ENCODE measurements around the gene CELSR1. TPM values are rescaled to one million over a fixed set of nuclear protein-coding genes. Genes with fewer than 3 reads are reported as not detected.

CELSR1 gene
- total RNA-seq, 1 donor from 2014 or later = 5.1 TPM

GRCh38 chr22:46564084-46564714 lies 26.8 kb upstream of the CELSR1 start:
- Mint-ChIP-seq H3K9me3 (peaks cover 9% of the 10 kb centered on the region), H3K4me3 (no peak overlapping the region), H3K27ac (ENCODE audit: unreplicated experiment) (peak overlapping the region; percentile 81), H3K27me3 (ENCODE audit: low read depth) (peaks cover 7% of the 10 kb centered on the region), H3K4me1 (peaks cover 9% of the 10 kb centered on the region), H3K36me3 (ENCODE audit: low read depth) (peaks cover 5% of the 10 kb centered on the region)
- DNase-seq (ENCODE audit: low read depth, low spot score) = no peak
- no peak for TF ChIP-seq CTCF (conservative IDR thresholded peaks at IDR 0.05)

- peaks cover 5% of the 10 kb centered on the region for H3K36me3 Mint-ChIP-seq (ENCODE audit: low read depth)
- no peak overlapping the region for H3K4me3 Mint-ChIP-seq
- TF ChIP-seq CTCF (conservative IDR thresholded peaks at IDR 0.05) = peak; percentile 81
- H3K4me1 Mint-ChIP-seq = peaks cover 5% of the 10 kb centered on the region
- peaks cover 7% of the 10 kb centered on the region for H3K27me3 Mint-ChIP-seq (ENCODE audit: low read depth)
- peak; percentile 67 for DNase-seq (ENCODE audit: low read depth, low spot score)
- H3K27ac Mint-ChIP-seq (ENCODE audit: unreplicated experiment) = peak overlapping the region; percentile 81
- H3K9me3 Mint-ChIP-seq = peaks cover 9% of the 10 kb centered on the region
Observed at GRCh38 chr22:46563381-46564083, 26.1 kb upstream of the CELSR1 start.

- Mint-ChIP-seq H3K4me3 (no peak overlapping the region), H3K27me3 (ENCODE audit: low read depth) (peaks cover 9% of the 10 kb centered on the region), H3K4me1 (no peaks in the 10 kb centered on the region), H3K36me3 (ENCODE audit: low read depth) (no peaks in the 10 kb centered on the region), H3K27ac (ENCODE audit: unreplicated experiment) (no peak overlapping the region), H3K9me3 (peaks cover 4% of the 10 kb centered on the region)
- TF ChIP-seq CTCF (conservative IDR thresholded peaks at IDR 0.05) = no peak
- no peak for DNase-seq (ENCODE audit: low read depth, low spot score)
Observed at GRCh38 chr22:46561435-46561905, 24.1 kb upstream of the CELSR1 start.

GRCh38 chr22:46560696-46561295 lies 23.4 kb upstream of the CELSR1 start:
- peaks cover 9% of the 10 kb centered on the region for H3K27me3 Mint-ChIP-seq (ENCODE audit: low read depth)
- H3K36me3 Mint-ChIP-seq (ENCODE audit: low read depth) = no peaks in the 10 kb centered on the region
- no peak overlapping the region for H3K27ac Mint-ChIP-seq (ENCODE audit: unreplicated experiment)
- no peak overlapping the region for H3K4me3 Mint-ChIP-seq
- H3K9me3 Mint-ChIP-seq = peaks cover 4% of the 10 kb centered on the region
- no peaks in the 10 kb centered on the region for H3K4me1 Mint-ChIP-seq
- DNase-seq (ENCODE audit: low read depth, low spot score) = no peak
- TF ChIP-seq CTCF (conservative IDR thresholded peaks at IDR 0.05) = no peak

GRCh38 chr22:46557736-46558480 lies 20.5 kb upstream of the CELSR1 start:
- H3K9me3 Mint-ChIP-seq = peaks cover 8% of the 10 kb centered on the region
- TF ChIP-seq CTCF (conservative IDR thresholded peaks at IDR 0.05) = no peak

More at GRCh38 chr22:46557736-46558480, 20.5 kb upstream of the CELSR1 start:
- H3K4me3 Mint-ChIP-seq = no peak overlapping the region
- no peaks in the 10 kb centered on the region for H3K4me1 Mint-ChIP-seq
- H3K27ac Mint-ChIP-seq (ENCODE audit: unreplicated experiment) = no peak overlapping the region
- no peaks in the 10 kb centered on the region for H3K36me3 Mint-ChIP-seq (ENCODE audit: low read depth)
- peaks cover 11% of the 10 kb centered on the region for H3K27me3 Mint-ChIP-seq (ENCODE audit: low read depth)
- DNase-seq (ENCODE audit: low read depth, low spot score) = no peak

All from neural crest cell (in vitro differentiated cells).